SK-N-MC (cell line): ENCODE measurements around the gene TMEM26.

Experiments
- EZH2 ChIP-seq: fragments of 200-600 bp; sonication (generic); IDR thresholded peaks from one replicate; pipeline ENCODE4 v1.6.1; 2017; ENCODE audit warnings: antibody characterized with exemption
- POLR2AphosphoS5 ChIP-seq: IDR thresholded peaks from 2 replicates; pipeline ENCODE4 v1.6.1; 2012; ENCODE audit warnings: mild to moderate bottlenecking, low read depth, low read length, borderline replicate concordance

DNA sequence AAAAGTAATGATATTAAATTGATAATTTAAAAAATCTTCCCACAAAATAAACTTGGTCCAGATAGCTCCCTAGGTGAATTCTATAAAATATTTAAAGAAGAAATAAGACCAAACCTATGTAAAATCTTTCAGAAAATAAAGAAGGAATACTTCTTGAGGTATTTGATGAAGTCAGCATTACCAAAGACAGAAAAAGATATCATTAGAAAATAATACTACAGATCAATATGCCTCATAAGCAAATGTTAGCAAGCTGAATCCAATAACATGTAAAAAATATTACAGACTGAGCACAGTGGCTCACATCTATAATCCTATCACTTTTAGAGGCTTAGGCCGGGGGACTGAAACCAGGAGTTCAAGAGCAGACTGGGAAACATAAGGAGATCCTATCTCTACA is 30.0 kb downstream of the TMEM26 start:
- TF ChIP-seq EZH2 (no peak), POLR2AphosphoS5 (no peak)
